ENCODE results near the gene GSTA4.
"Not testable (repeated sequence)": the region's sequence is repeated elsewhere in the genome, so short reads cannot be mapped to it uniquely, and the experiment has no call there.

Gene GSTA4

DNA sequence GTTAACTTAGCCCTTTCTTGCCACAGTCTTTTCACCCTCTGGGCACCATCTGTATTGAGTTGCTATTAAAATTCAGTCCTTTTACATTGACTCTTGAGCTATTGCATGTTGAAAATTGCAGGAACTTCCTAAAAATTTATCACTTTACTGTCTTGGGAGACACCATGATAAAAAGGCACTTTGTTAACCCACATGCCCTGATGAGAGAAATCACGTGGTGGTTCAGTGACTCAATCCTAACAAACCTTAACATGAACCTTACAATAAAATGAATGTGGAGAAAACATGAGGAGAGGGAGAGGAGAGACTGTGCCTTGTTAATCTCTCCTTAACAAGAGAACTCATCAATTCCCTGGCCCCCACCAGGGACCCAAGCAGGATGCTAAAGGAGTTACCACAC, 30.8 kb downstream of the GSTA4 start:
- H3K9ac ChIP-seq (ENCODE audit: low read length): no peak overlapping the region
- H3K9me3 ChIP-seq (ENCODE audit: insufficient read depth, low read depth, low read length): peaks cover 2% of the 10 kb centered on the region
- no peak overlapping the region for H2AK5ac ChIP-seq (ENCODE audit: low read length)
- no peaks in the 10 kb centered on the region for H3K4me1 ChIP-seq (ENCODE audit: control insufficient read depth in 1 of 2, insufficient read depth in 2 of 2, low read length in 2 of 2)
- H2BK120ac ChIP-seq (ENCODE audit: insufficient read depth, low read length, poor library complexity): no peak overlapping the region
- H3K36me3 ChIP-seq (ENCODE audit: control insufficient read depth in 1 of 2, insufficient read depth in 2 of 2, low read length in 2 of 2): no peaks in the 10 kb centered on the region
- no peak overlapping the region for H2AFZ ChIP-seq (ENCODE audit: insufficient read depth, low read length, poor library complexity)
- no peak overlapping the region for H3K4me2 ChIP-seq (ENCODE audit: low read length)
- H3K4me3 ChIP-seq (ENCODE audit: low read depth, low read length): no peak overlapping the region
- H3K79me2 ChIP-seq (ENCODE audit: control insufficient read depth, insufficient read depth, low read length, poor library complexity): no peaks in the 10 kb centered on the region
- no peak overlapping the region for H4K8ac ChIP-seq (ENCODE audit: low read depth, low read length)
- no peak overlapping the region for H3K4ac ChIP-seq (ENCODE audit: low read depth, low read length)
- H4K12ac ChIP-seq (ENCODE audit: low read depth, low read length): no peak overlapping the region
- no peaks in the 10 kb centered on the region for H3K27me3 ChIP-seq (ENCODE audit: insufficient read depth, low read length)
- no CpG with 5 or more reads among the region's 1 CpG for WGBS (ENCODE audit: extremely low coverage, insufficient coverage, insufficient read length)
- H3K14ac ChIP-seq (ENCODE audit: low read length): no peak overlapping the region
- no peak overlapping the region for H2BK12ac ChIP-seq (ENCODE audit: low read length)
- no peak overlapping the region for H3K23ac ChIP-seq (ENCODE audit: low read length)
- DNase-seq: peak; percentile 33 to 53
- no peak overlapping the region for H3K27ac ChIP-seq (ENCODE audit: low read depth, low read length)
- H4K91ac ChIP-seq (ENCODE audit: low read depth, low read length): no peak overlapping the region
- no peaks in the 10 kb centered on the region for H3K79me1 ChIP-seq (ENCODE audit: low read length)
- no peak overlapping the region for H3K18ac ChIP-seq (ENCODE audit: low read length)
- H2BK5ac ChIP-seq (ENCODE audit: low read depth, low read length, poor library complexity): no peak overlapping the region

DNA sequence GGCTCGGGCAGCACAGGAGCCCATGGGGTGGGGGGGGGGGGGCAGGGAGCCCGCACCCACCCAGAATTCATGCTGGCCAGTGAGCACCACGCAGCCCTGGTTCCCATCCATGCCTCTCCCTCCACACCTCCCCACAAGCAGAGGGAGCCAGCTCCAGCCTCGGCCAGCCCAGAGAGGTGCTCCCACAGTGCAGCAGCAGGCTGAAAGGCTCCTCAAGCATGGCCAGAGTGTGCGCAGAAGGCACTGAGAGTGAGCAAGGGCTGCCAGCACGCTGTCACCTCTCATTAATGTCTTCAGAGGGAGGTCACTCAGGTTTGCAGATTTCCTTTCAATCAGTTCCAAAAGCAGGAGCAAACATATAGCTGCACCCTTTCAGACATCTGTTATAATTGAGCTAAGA, 32.4 kb downstream of the GSTA4 start:
- Histone ChIP-seq H3K18ac (ENCODE audit: low read length) (no peak overlapping the region), H3K14ac (ENCODE audit: low read length) (no peak overlapping the region), H3K36me3 (ENCODE audit: control insufficient read depth in 1 of 2, insufficient read depth in 2 of 2, low read length in 2 of 2) (no peaks in the 10 kb centered on the region), H3K4ac (ENCODE audit: low read depth, low read length) (no peak overlapping the region), H3K27me3 (ENCODE audit: insufficient read depth, low read length) (no peaks in the 10 kb centered on the region), H3K79me2 (ENCODE audit: control insufficient read depth, insufficient read depth, low read length, poor library complexity) (no peaks in the 10 kb centered on the region), H4K8ac (ENCODE audit: low read depth, low read length) (no peak overlapping the region), H2BK120ac (ENCODE audit: insufficient read depth, low read length, poor library complexity) (no peak overlapping the region), H3K23ac (ENCODE audit: low read length) (no peak overlapping the region), H2AK5ac (ENCODE audit: low read length) (no peak overlapping the region), H2AFZ (ENCODE audit: insufficient read depth, low read length, poor library complexity) (no peak overlapping the region), H3K4me2 (ENCODE audit: low read length) (no peak overlapping the region), H3K9ac (ENCODE audit: low read length) (no peak overlapping the region), H3K4me1 (ENCODE audit: control insufficient read depth in 1 of 2, insufficient read depth in 2 of 2, low read length in 2 of 2) (no peaks in the 10 kb centered on the region), H3K9me3 (ENCODE audit: insufficient read depth, low read depth, low read length) (peaks cover 2% of the 10 kb centered on the region), H3K27ac (ENCODE audit: low read depth, low read length) (no peak overlapping the region), H2BK5ac (ENCODE audit: low read depth, low read length, poor library complexity) (no peak overlapping the region), H4K91ac (ENCODE audit: low read depth, low read length) (no peak overlapping the region), H2BK12ac (ENCODE audit: low read length) (no peak overlapping the region), H3K4me3 (ENCODE audit: low read depth, low read length) (no peak overlapping the region), H3K79me1 (ENCODE audit: low read length) (no peaks in the 10 kb centered on the region), H4K12ac (ENCODE audit: low read depth, low read length) (no peak overlapping the region)
- WGBS (ENCODE audit: extremely low coverage, insufficient coverage, insufficient read length): no CpG with 5 or more reads among the region's 6 CpGs
- no peak for DNase-seq

DNA sequence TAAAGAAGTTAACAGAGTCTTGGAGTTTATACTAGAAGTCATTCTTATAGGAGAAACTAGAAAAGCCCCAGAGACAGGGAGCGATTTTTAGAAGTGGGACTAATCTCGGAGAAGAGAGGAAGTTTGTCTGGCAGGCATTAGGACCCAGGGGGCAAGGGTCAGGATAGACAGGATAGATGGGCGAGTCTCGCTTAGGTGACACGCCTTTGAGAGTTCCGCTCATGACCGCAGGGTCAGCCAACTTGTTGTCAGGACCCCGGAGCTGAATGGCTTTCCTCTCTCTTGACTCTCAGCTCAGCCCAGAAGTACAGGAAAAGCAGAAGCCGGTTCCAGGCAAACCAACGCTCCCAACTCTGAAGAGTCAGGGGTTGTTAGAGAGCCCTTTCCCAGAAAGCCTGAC, 34.1 kb downstream of the GSTA4 start:
- not testable (repeated sequence) for H2AFZ ChIP-seq (ENCODE audit: insufficient read depth, low read length, poor library complexity); H4K12ac ChIP-seq (ENCODE audit: low read depth, low read length); H3K36me3 ChIP-seq (ENCODE audit: control insufficient read depth in 1 of 2, insufficient read depth in 2 of 2, low read length in 2 of 2); H3K79me2 ChIP-seq (ENCODE audit: control insufficient read depth, insufficient read depth, low read length, poor library complexity); H2BK120ac ChIP-seq (ENCODE audit: insufficient read depth, low read length, poor library complexity); H3K4ac ChIP-seq (ENCODE audit: low read depth, low read length); H3K4me3 ChIP-seq (ENCODE audit: low read depth, low read length); H3K23ac ChIP-seq (ENCODE audit: low read length); H3K9ac ChIP-seq (ENCODE audit: low read length); H2BK12ac ChIP-seq (ENCODE audit: low read length); H3K14ac ChIP-seq (ENCODE audit: low read length); H3K9me3 ChIP-seq (ENCODE audit: insufficient read depth, low read depth, low read length); H3K27me3 ChIP-seq (ENCODE audit: insufficient read depth, low read length); H2AK5ac ChIP-seq (ENCODE audit: low read length); H2BK5ac ChIP-seq (ENCODE audit: low read depth, low read length, poor library complexity); DNase-seq; H3K79me1 ChIP-seq (ENCODE audit: low read length); H4K91ac ChIP-seq (ENCODE audit: low read depth, low read length); H4K8ac ChIP-seq (ENCODE audit: low read depth, low read length); H3K27ac ChIP-seq (ENCODE audit: low read depth, low read length); H3K4me1 ChIP-seq (ENCODE audit: control insufficient read depth in 1 of 2, insufficient read depth in 2 of 2, low read length in 2 of 2); H3K18ac ChIP-seq (ENCODE audit: low read length)
- peak overlapping the region; percentile 29 for H3K4me2 ChIP-seq (ENCODE audit: low read length)
- no CpG with 5 or more reads among the region's 10 CpGs for WGBS (ENCODE audit: extremely low coverage, insufficient coverage, insufficient read length)

DNA sequence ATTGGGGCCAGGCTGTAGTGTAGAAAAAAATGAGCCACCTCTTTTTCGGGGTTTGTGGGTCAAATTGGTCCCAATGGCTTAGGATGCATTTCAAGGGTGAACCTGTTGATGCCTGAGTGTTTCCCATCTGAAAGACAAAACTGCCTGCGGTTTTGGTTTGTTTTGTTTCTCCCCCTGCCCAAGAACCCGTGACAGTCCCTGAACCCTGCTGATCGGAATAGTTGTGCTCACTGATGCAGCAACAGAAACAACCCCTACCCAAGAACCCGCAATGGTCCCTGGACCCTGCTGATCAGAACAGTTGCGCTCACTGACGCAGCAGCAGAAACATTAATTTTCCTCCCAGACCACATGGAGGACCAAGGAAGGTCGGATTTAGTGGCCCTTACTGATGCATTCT, 34.9 kb downstream of the GSTA4 start:
- not testable (repeated sequence) for H3K36me3 ChIP-seq (ENCODE audit: control insufficient read depth in 1 of 2, insufficient read depth in 2 of 2, low read length in 2 of 2); H3K9me3 ChIP-seq (ENCODE audit: insufficient read depth, low read depth, low read length); H4K91ac ChIP-seq (ENCODE audit: low read depth, low read length); H3K27ac ChIP-seq (ENCODE audit: low read depth, low read length); H3K4me1 ChIP-seq (ENCODE audit: control insufficient read depth in 1 of 2, insufficient read depth in 2 of 2, low read length in 2 of 2); H4K12ac ChIP-seq (ENCODE audit: low read depth, low read length); H3K79me1 ChIP-seq (ENCODE audit: low read length); H2BK5ac ChIP-seq (ENCODE audit: low read depth, low read length, poor library complexity); H3K79me2 ChIP-seq (ENCODE audit: control insufficient read depth, insufficient read depth, low read length, poor library complexity); H2AFZ ChIP-seq (ENCODE audit: insufficient read depth, low read length, poor library complexity); H3K4me3 ChIP-seq (ENCODE audit: low read depth, low read length); H3K27me3 ChIP-seq (ENCODE audit: insufficient read depth, low read length); H3K4ac ChIP-seq (ENCODE audit: low read depth, low read length); H3K14ac ChIP-seq (ENCODE audit: low read length); H3K9ac ChIP-seq (ENCODE audit: low read length); H2AK5ac ChIP-seq (ENCODE audit: low read length); DNase-seq; H4K8ac ChIP-seq (ENCODE audit: low read depth, low read length); H3K18ac ChIP-seq (ENCODE audit: low read length); H3K23ac ChIP-seq (ENCODE audit: low read length); H3K4me2 ChIP-seq (ENCODE audit: low read length); H2BK12ac ChIP-seq (ENCODE audit: low read length); H2BK120ac ChIP-seq (ENCODE audit: insufficient read depth, low read length, poor library complexity)
- WGBS (ENCODE audit: extremely low coverage, insufficient coverage, insufficient read length): no CpG with 5 or more reads among the region's 8 CpGs
